Caco-2 (cell line): ENCODE data around the gene DCDC1. TPM values are rescaled to one million over a fixed set of nuclear protein-coding genes. Genes with fewer than 3 reads are reported as not detected.
A peak's percentile ranks its signal among the peaks of the same experiment; 100 is the strongest.

Experiments used
- BruUV-seq: library from RNA; stranded (reverse); fragments of 400-500 nt; replicated peaks from 2 replicates; lab custom pipeline; 2021; lab: Mats Ljungman, UMichigan
- CTCF ChIA-PET: fragments of 300-600 bp; sonication (Branson Sonifier 250); formaldehyde crosslinking; loops from one replicate; lab custom pipeline; 2022; ENCODE audit warnings: antibody characterized with exemption; lab: Charles Lee
- POLR2A ChIA-PET: fragments of 300-600 bp; sonication (Branson Sonifier 250); formaldehyde crosslinking; loops from one replicate; lab custom pipeline; 2022; ENCODE audit warnings: antibody characterized with exemption; lab: Charles Lee
- DNase-seq, 2 experiments: peaks; one replicate each; pipeline versions ENCODE4 v3.0.0 to v3.0.0-alpha.2; 2020 to 2022
- H3K27me3 ChIP-seq: replicated peaks from 2 replicates; pipeline ENCODE4 v1.6.0; 2011; ENCODE audit warnings: low read length; ENCODE audit not compliant: control insufficient read depth, insufficient read depth
- H3K36me3 ChIP-seq: 2 replicates; pipeline ENCODE4 v1.5.1; 2011; ENCODE audit warnings: low read length; ENCODE audit not compliant: control insufficient read depth, insufficient read depth
- H3K4me1 ChIP-seq: fragments of 250-450 bp; sonication (Bioruptor Pico); 2 replicates; pipeline ENCODE4 v1.5.1; 2020; ENCODE audit warnings: mild to moderate bottlenecking
- H3K4me3 ChIP-seq: 2 replicates; pipeline ENCODE4 v1.5.1; 2011; ENCODE audit warnings: low read depth, mild to moderate bottlenecking, control low read depth, low read length
- H3K9me3 ChIP-seq: fragments of 250-450 bp; sonication (Bioruptor Pico); 2 replicates; pipeline ENCODE4 v1.5.1; 2020; ENCODE audit warnings: mild to moderate bottlenecking, moderate library complexity
- H3K27ac Mint-ChIP-seq: one replicate; pipeline ENCODE4 v1.8.0; 2022; ENCODE audit warnings: mixed read lengths; ENCODE audit not compliant: unreplicated experiment
- H3K27me3 Mint-ChIP-seq: one replicate; pipeline ENCODE4 v1.8.0; 2022; ENCODE audit warnings: mixed read lengths; ENCODE audit not compliant: insufficient read depth, unreplicated experiment
- H3K36me3 Mint-ChIP-seq: one replicate; pipeline ENCODE4 v1.8.0; 2022; ENCODE audit warnings: mild to moderate bottlenecking, mixed read lengths; ENCODE audit not compliant: insufficient read depth, unreplicated experiment
- H3K4me1 Mint-ChIP-seq: one replicate; pipeline ENCODE4 v1.8.0; 2022; ENCODE audit warnings: low read depth, mixed read lengths; ENCODE audit not compliant: unreplicated experiment
- H3K4me3 Mint-ChIP-seq: one replicate; pipeline ENCODE4 v1.8.0; 2022; ENCODE audit warnings: mild to moderate bottlenecking, moderate library complexity, mixed read lengths; ENCODE audit not compliant: unreplicated experiment
- H3K9me3 Mint-ChIP-seq: one replicate; pipeline ENCODE4 v1.8.0; 2022; ENCODE audit warnings: mixed read lengths; ENCODE audit not compliant: unreplicated experiment
- CTCF ChIP-seq, 2 experiments: fragments of 200-600 bp in 1 of 2; IDR thresholded peaks; 1 replicate in 1 of 2; 2 replicates in 1 of 2; pipeline versions ENCODE4 v1.5.1 to v1.8.0; 2011 to 2022; ENCODE audit warnings: antibody characterized with exemption in 1 of 2, control low read depth in 1 of 2, inconsistent platforms in 1 of 2, low read depth in 1 of 2, low read length in 1 of 2, mild to moderate bottlenecking in 1 of 2, moderate library complexity in 1 of 2; ENCODE audit not compliant: insufficient read depth in 1 of 2, severe bottlenecking in 1 of 2, unreplicated experiment in 1 of 2
- intact Hi-C: fragments of 100-400 bp; cut with micrococcal nuclease; formaldehyde crosslinking; loops from one replicate; pipeline ENCODE4 v1.10.0; 2022; ENCODE audit not compliant: unreplicated experiment
- total RNA-seq: library from RNA; stranded (reverse); gene quantifications from 2 replicates; pipeline ENCODE4 v1.2.3, GENCODE V29; 2022

Gene DCDC1
- total RNA-seq, 1 experiment from 2014 or later: not detected

DNA sequence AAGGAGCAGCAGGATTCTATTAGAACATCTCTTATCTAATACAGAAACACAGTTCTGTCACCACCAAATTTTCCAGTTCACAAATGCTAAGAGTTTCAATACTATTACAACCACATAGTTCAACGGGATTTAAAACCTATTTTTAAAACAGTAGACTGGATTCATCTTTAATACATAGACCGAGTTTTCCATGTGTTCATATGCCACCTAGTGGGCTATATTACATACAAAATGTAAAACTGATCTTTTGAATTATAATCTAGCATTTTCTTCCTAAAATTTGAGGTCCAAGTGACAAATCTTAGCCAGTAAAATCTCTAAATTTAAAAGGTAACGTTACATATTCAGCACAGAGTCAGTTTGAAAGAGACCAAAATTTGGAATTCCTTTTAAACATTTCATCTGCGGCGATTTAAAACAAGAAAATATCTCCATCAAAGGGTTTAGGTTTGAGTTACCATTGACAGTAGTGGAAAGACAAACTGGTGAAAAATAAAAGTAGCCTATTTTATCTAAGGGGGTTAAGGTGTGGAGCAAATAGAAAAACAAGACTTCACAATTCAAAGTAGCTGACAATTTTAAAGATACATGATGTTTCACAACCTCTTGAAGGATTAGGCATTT is 514.0 kb downstream of the DCDC1 start:
- Mint-ChIP-seq H3K4me3 (no peak overlapping the region), H3K27ac (no peak overlapping the region), H3K27me3 (peaks cover 7% of the 10 kb centered on the region), H3K36me3 (no peaks in the 10 kb centered on the region), H3K9me3 (no peaks in the 10 kb centered on the region), H3K4me1 (no peaks in the 10 kb centered on the region)
- CTCF ChIA-PET: no interaction called here
- Histone ChIP-seq H3K4me1 (no peaks in the 10 kb centered on the region), H3K36me3 (no peaks in the 10 kb centered on the region), H3K9me3 (no peaks in the 10 kb centered on the region), H3K27me3 (no peaks in the 10 kb centered on the region; the same call in 1 of the 2 replicates), H3K4me3 (no peak overlapping the region)
- DNase-seq: no peak
- intact Hi-C loops: no loop called here
- TF ChIP-seq CTCF (IDR thresholded peaks at IDR 0.05; ENCODE audit: insufficient read depth in 1 of 2, low read depth in 1 of 2, low read length in 1 of 2, severe bottlenecking in 1 of 2, unreplicated experiment in 1 of 2): peak; percentile 10 to 22
- POLR2A ChIA-PET: no interaction called here
- BruUV-seq: no TSS peak

DNA sequence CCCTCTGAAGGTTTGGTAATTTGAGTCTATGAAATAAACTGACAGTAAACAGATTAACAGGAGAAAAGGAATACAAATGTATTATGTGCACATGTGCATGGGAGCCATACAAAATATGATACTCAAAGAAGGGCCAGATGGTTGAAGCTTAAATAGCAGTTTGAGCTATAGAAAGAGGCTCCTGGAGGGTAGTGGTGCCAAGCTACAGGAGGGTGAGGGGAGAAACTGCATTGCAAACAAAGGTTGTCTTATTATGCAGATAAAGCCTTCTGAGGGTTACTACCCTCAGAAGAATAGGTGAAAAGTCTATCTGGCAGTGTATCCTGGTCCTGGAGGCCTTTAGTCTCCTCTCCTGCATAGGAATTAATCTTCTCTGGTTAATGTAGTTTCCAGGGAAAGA is 516.1 kb downstream of the DCDC1 start:
- Mint-ChIP-seq H3K4me3 (no peak overlapping the region), H3K36me3 (no peaks in the 10 kb centered on the region), H3K27me3 (peaks cover 3% of the 10 kb centered on the region), H3K4me1 (no peaks in the 10 kb centered on the region), H3K9me3 (no peaks in the 10 kb centered on the region), H3K27ac (no peak overlapping the region)
- no peak overlapping the region for H3K4me3 ChIP-seq
- no peak for DNase-seq
- BruUV-seq: no TSS peak
- no peaks in the 10 kb centered on the region for H3K9me3 ChIP-seq
- intact Hi-C loops: no loop called here
- ChIA-PET POLR2A (no interaction called here), CTCF (no interaction called here)
- H3K36me3 ChIP-seq: no peaks in the 10 kb centered on the region
- H3K4me1 ChIP-seq: no peaks in the 10 kb centered on the region
- no peak for TF ChIP-seq CTCF (IDR thresholded peaks at IDR 0.05; ENCODE audit: insufficient read depth in 1 of 2, low read depth in 1 of 2, low read length in 1 of 2, severe bottlenecking in 1 of 2, unreplicated experiment in 1 of 2)
- no peaks in the 10 kb centered on the region; the same call in 1 of the 2 replicates for H3K27me3 ChIP-seq

DNA sequence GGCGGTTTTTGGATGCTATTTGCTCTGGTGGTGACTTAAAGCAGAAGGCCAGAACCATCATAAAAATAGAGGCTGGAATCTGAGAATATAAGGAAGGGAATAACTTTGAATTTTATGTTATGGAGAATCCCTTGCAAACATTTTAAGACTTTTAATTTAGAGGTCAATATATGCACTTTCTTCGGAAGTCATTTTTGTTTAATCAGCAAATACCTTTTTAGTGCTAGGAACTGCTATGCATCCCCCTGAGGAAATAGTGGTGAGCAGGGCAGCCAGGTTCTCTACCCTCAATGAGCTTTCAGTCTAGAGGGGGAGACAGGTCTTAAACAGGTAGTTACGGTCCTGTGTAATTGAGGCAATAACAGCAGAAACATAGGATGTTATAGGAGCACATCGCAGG is 516.9 kb downstream of the DCDC1 start:
- Histone ChIP-seq H3K4me1 (no peaks in the 10 kb centered on the region), H3K36me3 (no peaks in the 10 kb centered on the region), H3K4me3 (no peak overlapping the region), H3K9me3 (no peaks in the 10 kb centered on the region), H3K27me3 (no peaks in the 10 kb centered on the region; the same call in 1 of the 2 replicates)
- no peak overlapping the region for H3K4me3 Mint-ChIP-seq
- no peak overlapping the region for H3K27ac Mint-ChIP-seq
- no peaks in the 10 kb centered on the region for H3K9me3 Mint-ChIP-seq
- H3K27me3 Mint-ChIP-seq: peaks cover 3% of the 10 kb centered on the region
- ChIA-PET CTCF (no interaction called here), POLR2A (no interaction called here)
- intact Hi-C loops: no loop called here
- no peaks in the 10 kb centered on the region for H3K36me3 Mint-ChIP-seq
- no peak for TF ChIP-seq CTCF (IDR thresholded peaks at IDR 0.05; ENCODE audit: insufficient read depth in 1 of 2, low read depth in 1 of 2, low read length in 1 of 2, severe bottlenecking in 1 of 2, unreplicated experiment in 1 of 2)
- no peaks in the 10 kb centered on the region for H3K4me1 Mint-ChIP-seq
- no TSS peak for BruUV-seq
- no peak for DNase-seq
